ENCODE data around the gene ZNF420.

DNA sequence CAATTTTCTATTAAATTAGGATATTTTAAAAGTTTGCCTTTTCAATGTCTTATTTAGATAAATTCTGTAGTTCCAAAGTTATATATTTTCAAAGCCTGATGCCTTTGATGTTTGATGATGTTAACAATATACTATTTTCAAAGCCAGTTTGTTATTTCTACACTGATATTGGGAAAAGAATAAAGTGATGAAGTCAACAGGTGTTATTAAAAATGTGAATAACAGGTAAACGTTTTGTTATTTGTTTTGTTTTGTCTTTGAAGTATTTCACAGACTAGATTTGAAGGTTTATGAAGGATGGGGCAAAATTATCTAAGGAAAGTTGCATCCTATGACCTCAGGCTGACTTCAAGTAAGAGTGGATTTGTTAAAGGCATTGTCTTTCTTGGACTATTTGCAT, 33.1 kb upstream of the ZNF420 start:
- no peak for TF ChIP-seq CTCF (conservative IDR thresholded peaks at IDR 0.05 in 1 of 2, IDR thresholded peaks at IDR 0.05 in 1 of 2; ENCODE audit: extremely low read depth in 1 of 2, insufficient read depth in 1 of 2, low read depth in 1 of 2, low read length in 2 of 2)
- TF ChIP-seq EZH2 (IDR thresholded peaks at IDR 0.05; ENCODE audit: borderline replicate concordance, low read length): no peak

Measured in mammary epithelial cell (primary cell).